H9 (cell line): ENCODE data around the gene LIMS1. TPM values are rescaled to one million over a fixed set of nuclear protein-coding genes. Genes with fewer than 3 reads are reported as not detected.
"Not testable (repeated sequence)": the region's sequence is repeated elsewhere in the genome, so short reads cannot be mapped to it uniquely, and the experiment has no call there.

ENCODE experiments used
- DNase-seq: peaks from one replicate; pipeline ENCODE4 v3.0.0-alpha.2; 2017
- H2AFZ ChIP-seq: one replicate; pipeline ENCODE4 v1.6.1; 2013; ENCODE audit warnings: mild to moderate bottlenecking, low read length, control low read depth, moderate library complexity
- H2AK5ac ChIP-seq: 2 replicates; pipeline ENCODE4 v1.6.1; 2013; ENCODE audit warnings: low read length, control low read depth, mixed read lengths; ENCODE audit not compliant: insufficient read length
- H2BK120ac ChIP-seq: one replicate; pipeline ENCODE4 v1.6.1; 2013; ENCODE audit warnings: low read depth, mild to moderate bottlenecking, low read length, control low read depth, inconsistent platforms; ENCODE audit not compliant: poor library complexity, severe bottlenecking
- H2BK12ac ChIP-seq: 2 replicates; pipeline ENCODE4 v1.6.1; 2013; ENCODE audit warnings: low read length, control low read depth, mixed read lengths, low read depth; ENCODE audit not compliant: insufficient read length
- H2BK15ac ChIP-seq: 2 replicates; pipeline ENCODE4 v1.6.1; 2013; ENCODE audit warnings: low read depth, low read length, control low read depth
- H2BK20ac ChIP-seq: one replicate; pipeline ENCODE4 v1.6.1; 2013; ENCODE audit warnings: low read depth, mild to moderate bottlenecking, low read length, control low read depth, inconsistent platforms; ENCODE audit not compliant: poor library complexity, severe bottlenecking
- H2BK5ac ChIP-seq: 2 replicates; pipeline ENCODE4 v1.6.1; 2013; ENCODE audit warnings: low read length, control low read depth, mixed read lengths; ENCODE audit not compliant: insufficient read length
- H3K14ac ChIP-seq: 2 replicates; pipeline ENCODE4 v1.6.1; 2013; ENCODE audit warnings: low read length, control low read depth; ENCODE audit not compliant: insufficient read depth
- H3K18ac ChIP-seq: 2 replicates; pipeline ENCODE4 v1.6.1; 2013; ENCODE audit warnings: low read depth, mild to moderate bottlenecking, mixed read lengths, low read length, control low read depth; ENCODE audit not compliant: insufficient read length
- H3K23ac ChIP-seq: 2 replicates; pipeline ENCODE4 v1.6.1; 2013; ENCODE audit warnings: low read length, control low read depth, mixed read lengths, low read depth; ENCODE audit not compliant: insufficient read length
- H3K23me2 ChIP-seq: 2 replicates; pipeline ENCODE4 v1.6.1; 2013; ENCODE audit warnings: low read depth, mild to moderate bottlenecking, mixed read lengths, low read length, control low read depth; ENCODE audit not compliant: insufficient read length, poor library complexity, severe bottlenecking
- H3K27ac ChIP-seq: 2 replicates; pipeline ENCODE4 v1.5.1; 2013; ENCODE audit warnings: low read length, control low read depth, mixed read lengths, low read depth; ENCODE audit not compliant: insufficient read length
- H3K27me3 ChIP-seq: 2 replicates; pipeline ENCODE4 v1.6.1; 2013; ENCODE audit warnings: low read length, control low read depth, inconsistent platforms; ENCODE audit not compliant: insufficient read depth
- H3K4ac ChIP-seq: 2 replicates; pipeline ENCODE4 v1.6.1; 2013; ENCODE audit warnings: low read depth, mild to moderate bottlenecking, control low read depth, inconsistent platforms, low read length, moderate library complexity
- H3K4me1 ChIP-seq: 2 replicates; pipeline ENCODE4 v1.6.1; 2013; ENCODE audit warnings: low read length, control low read depth, inconsistent platforms; ENCODE audit not compliant: insufficient read depth
- H3K4me2 ChIP-seq: 2 replicates; pipeline ENCODE4 v1.6.1; 2013; ENCODE audit warnings: low read length, control low read depth, mixed read lengths; ENCODE audit not compliant: insufficient read length, insufficient read depth
- H3K56ac ChIP-seq: 2 replicates; pipeline ENCODE4 v1.6.1; 2013; ENCODE audit warnings: low read depth, mild to moderate bottlenecking, mixed read lengths, low read length, control low read depth; ENCODE audit not compliant: insufficient read length
- H3K79me1 ChIP-seq: 2 replicates; pipeline ENCODE4 v1.6.1; 2013; ENCODE audit warnings: low read depth, mild to moderate bottlenecking, moderate library complexity, low read length, control low read depth, inconsistent platforms; ENCODE audit not compliant: insufficient read depth, poor library complexity, severe bottlenecking
- H3K79me2 ChIP-seq: 2 replicates; pipeline ENCODE4 v1.6.1; 2013; ENCODE audit warnings: low read length, control low read depth, inconsistent platforms; ENCODE audit not compliant: insufficient read depth
- H3K9ac ChIP-seq: 2 replicates; pipeline ENCODE4 v1.6.1; 2013; ENCODE audit warnings: low read length, control low read depth, mixed read lengths; ENCODE audit not compliant: insufficient read length; ENCODE audit errors: extremely low read depth
- H3K9me3 ChIP-seq: one replicate; pipeline ENCODE4 v1.6.1; 2013; ENCODE audit warnings: low read depth, low read length, inconsistent platforms; ENCODE audit not compliant: control insufficient read depth
- H3T11ph ChIP-seq: one replicate; pipeline ENCODE4 v1.6.1; 2013; ENCODE audit warnings: mild to moderate bottlenecking, low read length, control low read depth, inconsistent platforms
- H4K20me1 ChIP-seq: one replicate; pipeline ENCODE4 v1.6.1; 2013; ENCODE audit not compliant: control insufficient read depth, insufficient read length, insufficient read depth
- H4K5ac ChIP-seq: 2 replicates; pipeline ENCODE4 v1.6.1; 2013; ENCODE audit warnings: low read depth, mild to moderate bottlenecking, mixed read lengths, low read length, control low read depth; ENCODE audit not compliant: insufficient read length
- H4K8ac ChIP-seq: replicated peaks from 2 replicates; pipeline ENCODE4 v1.6.1; 2013; ENCODE audit warnings: low read length, control low read depth, mixed read lengths, low read depth; ENCODE audit not compliant: insufficient read length
- H4K91ac ChIP-seq: 2 replicates; pipeline ENCODE4 v1.6.1; 2013; ENCODE audit warnings: low read depth, mild to moderate bottlenecking, moderate library complexity, mixed read lengths, low read length, control low read depth; ENCODE audit not compliant: insufficient read length
- H3K27ac Mint-ChIP-seq, 3 experiments: 2 replicates in 2 of 3; 3 replicates in 1 of 3; pipeline ENCODE4 v1.8.0; 2020 to 2021; ENCODE audit warnings: mixed read lengths in 3 of 3, mild to moderate bottlenecking in 1 of 3, moderate library complexity in 1 of 3
- H3K27me3 Mint-ChIP-seq: 2 replicates; pipeline ENCODE4 v1.8.0; 2021; ENCODE audit warnings: low read depth, mild to moderate bottlenecking, moderate library complexity, mixed read lengths
- H3K36me3 Mint-ChIP-seq, 3 experiments: 2 replicates in 2 of 3; 3 replicates in 1 of 3; pipeline ENCODE4 v1.8.0; 2020 to 2021; ENCODE audit warnings: low read depth in 3 of 3, mixed read lengths in 3 of 3; ENCODE audit not compliant: insufficient read depth in 1 of 3
- H3K4me1 Mint-ChIP-seq, 2 experiments: 2 replicates each; pipeline ENCODE4 v1.8.0; 2020; ENCODE audit warnings: mixed read lengths in 2 of 2
- H3K4me3 Mint-ChIP-seq, 2 experiments: 2 replicates in 1 of 2; 3 replicates in 1 of 2; pipeline ENCODE4 v1.8.0; 2020 to 2021; ENCODE audit warnings: mild to moderate bottlenecking in 2 of 2, mixed read lengths in 2 of 2, moderate library complexity in 1 of 2
- H3K9me3 Mint-ChIP-seq, 2 experiments: 2 replicates in 1 of 2; 3 replicates in 1 of 2; pipeline ENCODE4 v1.8.0; 2020; ENCODE audit warnings: mild to moderate bottlenecking in 2 of 2, mixed read lengths in 2 of 2, moderate library complexity in 1 of 2
- WGBS: extraction: QIAGEN DNeasy Blood & Tissue Kit; methylation state at CpG from one replicate; pipeline ENCODE4 v1.1.7; 2013; ENCODE audit warnings: missing lambda C conversion rate, low lambda C conversion rate, mixed read lengths; ENCODE audit not compliant: insufficient read length; ENCODE audit errors: extremely low coverage; 5-methylcytosine and 5-hydroxymethylcytosine counted together
- total RNA-seq: library from RNA; stranded (reverse); gene quantifications from 2 replicates; pipeline ENCODE4 v1.2.1, GENCODE V29; 2021

LIMS1 gene
- total RNA-seq, 1 experiment from 2014 or later = 37.7 TPM

GRCh38 chr2:108734656-108735055 is 200.4 kb downstream of the LIMS1 start:
- not testable (repeated sequence) for H2BK15ac ChIP-seq, H2BK5ac ChIP-seq, H3K4me1 Mint-ChIP-seq, H2BK120ac ChIP-seq, H3K27ac Mint-ChIP-seq, H3K27ac ChIP-seq, H3K9me3 Mint-ChIP-seq, DNase-seq, H2AFZ ChIP-seq, H4K20me1 ChIP-seq, H4K5ac ChIP-seq, H3K79me1 ChIP-seq, H2BK12ac ChIP-seq, H3K14ac ChIP-seq, H3K9me3 ChIP-seq, H3K27me3 ChIP-seq, H3T11ph ChIP-seq, H3K27me3 Mint-ChIP-seq, H3K79me2 ChIP-seq, H4K91ac ChIP-seq, H3K4me1 ChIP-seq, H3K9ac ChIP-seq, H3K23me2 ChIP-seq, H3K18ac ChIP-seq, H2AK5ac ChIP-seq, H3K4ac ChIP-seq, H3K4me2 ChIP-seq, H3K23ac ChIP-seq, H4K8ac ChIP-seq, H3K4me3 Mint-ChIP-seq, H2BK20ac ChIP-seq, H3K56ac ChIP-seq
- WGBS = no CpG with 5 or more reads among the region's 6 CpGs
- H3K36me3 Mint-ChIP-seq = peaks cover 22 to 56% (median 43%) of the 10 kb centered on the region in 3 experiments

Other genes starting within 250 kb of the LIMS1 start
- 1.6 and 2.2 TPM in 2 replicates for gene SULT1C2, start 245.6 kb upstream of the LIMS1 start, total RNA-seq
- 0.86 and 0.96 TPM in 2 replicates for gene SULT1C4, start 156.5 kb upstream of the LIMS1 start, total RNA-seq
- gene GCC2, start 85.3 kb upstream of the LIMS1 start, total RNA-seq = 46.7 and 53.3 TPM in 2 replicates
- gene RANBP2, start 185.0 kb downstream of the LIMS1 start, total RNA-seq = 87.2 and 91.4 TPM in 2 replicates